HepG2 (cell line): ENCODE data around the gene KCTD1. TPM values are rescaled to one million over a fixed set of nuclear protein-coding genes. Genes with fewer than 3 reads are reported as not detected.

Source experiments
- ATAC-seq: fragments of 200-7000 bp; cut with Tn5 transposase; 3 replicates; pipeline ENCODE4 v1.9.1; 2020; ENCODE audit warnings: mild to moderate bottlenecking, moderate library complexity
- BruUV-seq: library from RNA; stranded (reverse); fragments of 400-500 nt; replicated peaks from 2 replicates; lab custom pipeline; 2021; lab: Mats Ljungman, UMichigan
- CTCF ChIA-PET: fragments of 300-600 bp; formaldehyde crosslinking; extraction: SDS; loops from one replicate; lab custom pipeline; 2021; ENCODE audit warnings: low total read pairs, inconsistent platforms, low intra/inter-chr PET ratio; lab: Yijun Ruan, JAX
- POLR2A ChIA-PET: fragments of 350-600 bp; sonication (Branson Sonifier 250); formaldehyde crosslinking; loops from one replicate; lab custom pipeline; 2020; ENCODE audit warnings: antibody characterized with exemption, inconsistent platforms; lab: Yijun Ruan, JAX
- DNase-seq: peaks from one replicate; pipeline ENCODE4 v3.0.0-alpha.2; 2015; ENCODE audit warnings: low spot score
- FAIRE-seq: peaks from 3 replicates; lab custom pipeline; 2011; peaks lifted over from hg19 to GRCh38; lab: Jason Lieb, UNC
- H2AFZ ChIP-seq: one replicate; pipeline ENCODE4 v1.6.1; 2011; ENCODE audit warnings: low read length, inconsistent platforms
- H3K27ac ChIP-seq: fragments of 300-600 bp; 3 replicates; pipeline ENCODE4 v1.8.0; 2011; ENCODE audit warnings: mixed run types, mild to moderate bottlenecking, mixed read lengths, low read length, inconsistent platforms; ENCODE audit not compliant: insufficient read depth; ENCODE audit errors: extremely low read length
- H3K27me3 ChIP-seq, 2 experiments: fragments of 200-600 bp in 1 of 2; 2 replicates in 1 of 2; 3 replicates in 1 of 2; pipeline versions ENCODE4 v1.6.0 to v1.8.0; 2011; ENCODE audit warnings: low read length in 2 of 2, mild to moderate bottlenecking in 2 of 2, moderate library complexity in 2 of 2, inconsistent platforms in 1 of 2; ENCODE audit not compliant: insufficient read depth in 2 of 2, control insufficient read depth in 1 of 2
- H3K36me3 ChIP-seq, 2 experiments: fragments of 200-600 bp in 1 of 2; replicated peaks in 1 of 2; 2 replicates in 1 of 2; 3 replicates in 1 of 2; pipeline versions ENCODE4 v1.5.1 to v1.8.0; 2011; ENCODE audit warnings: low read length in 2 of 2, inconsistent platforms in 1 of 2; ENCODE audit not compliant: insufficient read depth in 2 of 2, control insufficient read depth in 1 of 2
- H3K4me1 ChIP-seq: 2 replicates; pipeline ENCODE4 v1.5.1; 2012; ENCODE audit warnings: low read length, inconsistent platforms; ENCODE audit not compliant: insufficient read depth
- H3K4me2 ChIP-seq: 2 replicates; pipeline ENCODE4 v1.6.0; 2011; ENCODE audit warnings: low read depth, low read length, inconsistent platforms
- H3K4me3 ChIP-seq, 3 experiments: fragments of 200-600 bp in 1 of 3; sonication (generic), shearing (Covaris generic) in 1 of 3; replicated peaks in 1 of 3; 2 replicates each; pipeline ENCODE4 v1.5.1; 2011 to 2016; ENCODE audit warnings: low read length in 3 of 3, inconsistent platforms in 2 of 3, low read depth in 2 of 3, mild to moderate bottlenecking in 2 of 3, control low read depth in 1 of 3, mixed read lengths in 1 of 3; ENCODE audit not compliant: insufficient read depth in 1 of 3
- H3K79me2 ChIP-seq: one replicate; pipeline ENCODE4 v1.6.1; 2011; ENCODE audit warnings: low read length, inconsistent platforms; ENCODE audit not compliant: insufficient read depth
- H3K9ac ChIP-seq: 2 replicates; pipeline ENCODE4 v1.6.0; 2011; ENCODE audit warnings: mild to moderate bottlenecking, low read depth, low read length, inconsistent platforms; ENCODE audit not compliant: insufficient read depth
- H3K9me3 ChIP-seq: 2 replicates; pipeline ENCODE4 v1.5.1; 2012; ENCODE audit warnings: mild to moderate bottlenecking, low read length
- H4K20me1 ChIP-seq: 2 replicates; pipeline ENCODE4 v1.6.0; 2011; ENCODE audit warnings: inconsistent platforms, mild to moderate bottlenecking, low read length, moderate library complexity; ENCODE audit not compliant: insufficient read depth
- CEBPG ChIP-seq: IDR thresholded peaks from 2 replicates; pipeline ENCODE4 v1.6.1; 2016
- CTCF ChIP-seq: sonication (generic); formaldehyde crosslinking; IDR thresholded peaks from 2 replicates; pipeline ENCODE4 v1.5.0; 2020; ENCODE audit warnings: mild to moderate bottlenecking, missing genetic modification reagents, moderate library complexity
- EED ChIP-seq: sonication (generic); formaldehyde crosslinking; IDR thresholded peaks from 2 replicates; pipeline ENCODE4 v1.5.0; 2020; ENCODE audit warnings: mild to moderate bottlenecking, missing genetic modification reagents
- GZF1 ChIP-seq: sonication (generic); formaldehyde crosslinking; IDR thresholded peaks from 2 replicates; pipeline ENCODE4 v1.5.1; 2020; ENCODE audit warnings: mild to moderate bottlenecking, missing genetic modification reagents
- HNRNPLL ChIP-seq: fragments of 200-400 bp; formaldehyde crosslinking; IDR thresholded peaks from 2 replicates; pipeline ENCODE4 v1.6.1; 2017; ENCODE audit warnings: mild to moderate bottlenecking, low read depth, low read length; ENCODE audit not compliant: poor library complexity, severe bottlenecking
- KDM1A ChIP-seq: IDR thresholded peaks from 2 replicates; pipeline ENCODE4 v1.6.1; 2016; ENCODE audit warnings: missing compliant biosample characterization
- KDM5A ChIP-seq: fragments of 200-600 bp; sonication (generic); IDR thresholded peaks from 2 replicates; pipeline ENCODE4 v1.7.0; 2018; ENCODE audit warnings: antibody characterized with exemption, mild to moderate bottlenecking, low read length, borderline replicate concordance
- RXRB ChIP-seq: IDR thresholded peaks from 2 replicates; pipeline ENCODE4 v1.6.1; 2016; ENCODE audit warnings: borderline replicate concordance, missing genetic modification reagents, missing compliant biosample characterization
- SATB2 ChIP-seq: sonication (generic); formaldehyde crosslinking; IDR thresholded peaks from 2 replicates; pipeline ENCODE4 v1.5.0; 2020; ENCODE audit warnings: missing genetic modification reagents
- SMC3 ChIP-seq: IDR thresholded peaks from 2 replicates; pipeline ENCODE4 v1.6.1; 2011; ENCODE audit warnings: low read length, improper control_type of control experiment
- SOX6 ChIP-seq, 2 experiments: fragments of 450-650 bp in 1 of 2; sonication (generic) in 1 of 2; formaldehyde crosslinking in 1 of 2; IDR thresholded peaks; 2 replicates each; pipeline versions ENCODE4 v1.4.0 to v1.6.1; 2017 to 2020; ENCODE audit warnings: antibody characterized with exemption in 1 of 2, mild to moderate bottlenecking in 1 of 2, missing genetic modification reagents in 1 of 2
- SSRP1 ChIP-seq: IDR thresholded peaks from 2 replicates; pipeline ENCODE4 v1.6.1; 2016; ENCODE audit warnings: control low read depth
- STAG1 ChIP-seq: sonication (generic); formaldehyde crosslinking; IDR thresholded peaks from 2 replicates; pipeline ENCODE4 v1.4.0; 2020; ENCODE audit warnings: missing genetic modification reagents
- ZMYM2 ChIP-seq: sonication (generic); formaldehyde crosslinking; IDR thresholded peaks from 2 replicates; pipeline ENCODE4 v1.8.0; 2022; ENCODE audit warnings: mild to moderate bottlenecking, missing genetic modification reagents
- ZNF20 ChIP-seq: sonication (generic); formaldehyde crosslinking; IDR thresholded peaks from 2 replicates; pipeline ENCODE4 v1.4.0; 2020; ENCODE audit warnings: mild to moderate bottlenecking, moderate library complexity, missing genetic modification reagents
- ZNF207 ChIP-seq: fragments of 450-650 bp; IDR thresholded peaks from 2 replicates; pipeline ENCODE4 v1.6.1; 2016; ENCODE audit warnings: antibody characterized with exemption, borderline replicate concordance
- ZNF225 ChIP-seq: sonication (generic); formaldehyde crosslinking; IDR thresholded peaks from 2 replicates; pipeline ENCODE4 v1.4.0; 2020; ENCODE audit warnings: mild to moderate bottlenecking, missing genetic modification reagents
- ZNF282 ChIP-seq: fragments of 450-650 bp; IDR thresholded peaks from 2 replicates; pipeline ENCODE4 v1.6.1; 2018; ENCODE audit not compliant: partially characterized antibody
- ZNF383 ChIP-seq: sonication (generic); formaldehyde crosslinking; IDR thresholded peaks from 2 replicates; pipeline ENCODE4 v1.4.0; 2020; ENCODE audit warnings: missing genetic modification reagents, mild to moderate bottlenecking, borderline replicate concordance
- ZNF547 ChIP-seq: sonication (generic); formaldehyde crosslinking; IDR thresholded peaks from 2 replicates; pipeline ENCODE4 v1.5.1; 2020; ENCODE audit warnings: mild to moderate bottlenecking, missing genetic modification reagents
- WGBS: methylation state at CpG from one replicate; pipeline ENCODE4 v1.1.6; 2017; ENCODE audit warnings: low lambda C conversion rate; 5-methylcytosine and 5-hydroxymethylcytosine counted together
- in situ Hi-C: cut with HindIII; loops from 2 replicates; pipeline ENCODE4 v1.10.0; 2017; ENCODE audit warnings: low pct_unique_long_range_greater_than_20kb; ENCODE audit not compliant: extremely low pct_ligation_motif_present
- intact Hi-C: fragments of 100-400 bp; cut with micrococcal nuclease; formaldehyde crosslinking; loops from one replicate; pipeline ENCODE4 v1.10.0; 2022; ENCODE audit not compliant: unreplicated experiment
- polyA plus RNA-seq, 8 experiments: library from polyadenylated mRNA; depleted of rRNA in 3 of 8; stranded (reverse) in 7 of 8; unstranded in 1 of 8; fragments of >200 nt; fragmentation: Illumina TruSeq in 4 of 8; extraction: Trizol in 4 of 8; gene quantifications; 2 replicates each; pipeline versions ENCODE4 v1.2.1 to v1.2.3, GENCODE V29; 2011 to 2016; ENCODE audit warnings: low read depth in 4 of 8, missing spikeins in 1 of 8, mixed read lengths in 1 of 8; ENCODE audit not compliant: insufficient read depth in 1 of 8
- total RNA-seq, 5 experiments: library from RNA; depleted of rRNA; stranded (reverse); fragments of >200 nt; fragmentation: Illumina TruSeq; extraction: Trizol; gene quantifications; 2 replicates each; pipeline ENCODE4 v1.2.3, GENCODE V29; 2016; ENCODE audit warnings: low read depth in 1 of 5
- TF ChIP-seq, protein P1 (sequence below): sonication (generic); formaldehyde crosslinking; IDR thresholded peaks from 2 replicates; pipeline ENCODE4 v1.5.0; 2020; ENCODE audit warnings: missing genetic modification reagents
- TF ChIP-seq, protein P2 (sequence below): sonication (generic); formaldehyde crosslinking; IDR thresholded peaks from 2 replicates; pipeline ENCODE4 v1.5.1; 2020; ENCODE audit warnings: missing genetic modification reagents, mild to moderate bottlenecking, borderline replicate concordance

The KCTD1 gene
- total and polyA plus RNA-seq, 2 of the 13 experiments (the other 11 are each of a cell fraction or from before 2014, with no cell fraction given) = 2.7 to 6.8 TPM

GRCh38 chr18:26470011-26470637, 78.2 kb downstream of the KCTD1 start (continued):
- TF ChIP-seq SOX6 (IDR thresholded peaks at IDR 0.05) (no peak), SOX6 (CRISPR knock-in tag; IDR thresholded peaks at IDR 0.05) (no peak), HNRNPLL (no peak)
- TF ChIP-seq, protein P1, sequence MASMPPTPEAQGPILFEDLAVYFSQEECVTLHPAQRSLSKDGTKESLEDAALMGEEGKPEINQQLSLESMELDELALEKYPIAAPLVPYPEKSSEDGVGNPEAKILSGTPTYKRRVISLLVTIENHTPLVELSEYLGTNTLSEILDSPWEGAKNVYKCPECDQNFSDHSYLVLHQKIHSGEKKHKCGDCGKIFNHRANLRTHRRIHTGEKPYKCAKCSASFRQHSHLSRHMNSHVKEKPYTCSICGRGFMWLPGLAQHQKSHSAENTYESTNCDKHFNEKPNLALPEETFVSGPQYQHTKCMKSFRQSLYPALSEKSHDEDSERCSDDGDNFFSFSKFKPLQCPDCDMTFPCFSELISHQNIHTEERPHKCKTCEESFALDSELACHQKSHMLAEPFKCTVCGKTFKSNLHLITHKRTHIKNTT (CRISPR knock-in tag) = no peak
- TF ChIP-seq, protein P2, sequence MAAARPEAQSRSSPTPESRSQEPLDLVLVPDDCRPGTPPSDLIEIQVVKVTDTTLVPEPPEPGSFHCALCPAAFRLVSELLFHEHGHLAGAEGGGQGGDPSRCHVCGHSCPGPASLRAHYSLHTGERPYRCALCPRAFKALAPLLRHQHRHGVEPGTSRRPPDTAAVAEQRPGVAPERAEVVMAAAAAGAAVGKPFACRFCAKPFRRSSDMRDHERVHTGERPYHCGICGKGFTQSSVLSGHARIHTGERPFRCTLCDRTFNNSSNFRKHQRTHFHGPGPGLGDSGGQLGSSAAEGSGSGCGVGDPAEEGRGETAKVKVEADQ (CRISPR knock-in tag) = no peak

- in situ Hi-C loops (no loop called here), intact Hi-C loops (loop anchor here (1.0 to 2.0 kb wide), 2 partner anchors 22 to 152 kb away; no protein-coding TSS in a partner anchor)
- Histone ChIP-seq H3K27me3 (no peaks in the 10 kb centered on the region), H4K20me1 (no peaks in the 10 kb centered on the region), H3K36me3 (no peaks in the 10 kb centered on the region), H3K27ac (no peak overlapping the region), H2AFZ (no peak overlapping the region), H3K4me3 (no peak overlapping the region), H3K4me1 (no peaks in the 10 kb centered on the region), H3K9ac (no peak overlapping the region), H3K4me2 (no peak overlapping the region), H3K79me2 (no peaks in the 10 kb centered on the region), H3K9me3 (no peaks in the 10 kb centered on the region)
- peak; percentile 36 for DNase-seq
- BruUV-seq = no TSS peak
- TF ChIP-seq SMC3 (peak; percentile 60), CEBPG (CRISPR knock-in tag) (peak; percentile 32; the same call in 1 of the 2 replicates), RXRB (CRISPR knock-in tag) (no peak), ZNF383 (CRISPR knock-in tag) (no peak), ZNF207 (no peak), ZNF282 (no peak), ZNF225 (CRISPR knock-in tag) (no peak), ZMYM2 (no peak), CTCF (CRISPR knock-in tag) (peak; percentile 47), ZNF20 (no peak), SSRP1 (CRISPR knock-in tag) (no peak), KDM1A (CRISPR knock-in tag) (no peak), GZF1 (CRISPR knock-in tag) (no peak), SATB2 (no peak), ZNF547 (no peak), KDM5A (no peak), EED (CRISPR knock-in tag) (no peak), STAG1 (peak; percentile 39)
- peak; percentile 99 for ATAC-seq
- POLR2A ChIA-PET = no interaction called here
- WGBS = 88% methylated on average over 3 of the region's 4 CpGs
- FAIRE-seq = peak; percentile 65
- CTCF ChIA-PET = no interaction called here
Observed at GRCh38 chr18:26468931-26469340, 79.4 kb downstream of the KCTD1 start.
